ENCODE measurements around the gene SSH2. TPM values are rescaled to one million over a fixed set of nuclear protein-coding genes. Genes with fewer than 3 reads are reported as not detected.

SSH2 gene
- total and polyA plus RNA-seq, 9 of the 15 experiments (the other 6 are each of a cell fraction or from before 2014, with no cell fraction given) = 3.9 to 16.1 (median 10.2) TPM

GRCh38 chr17:29726715-29727252 is 203.2 kb downstream of the SSH2 start (continued):
- no peak for TF ChIP-seq NR2C2 (CRISPR knock-in tag; IDR thresholded peaks at IDR 0.05)
- TF ChIP-seq NR2C2 (tag; IDR thresholded peaks at IDR 0.05) = 0 out of 2 replicates have a peak, but pooled peaks have one; percentile 22
- TF ChIP-seq CTBP1 (IDR thresholded peaks at IDR 0.05; ENCODE audit: borderline replicate concordance) = peak; percentile 48; the same call in 1 of the 2 replicates
- no peak for TF ChIP-seq HMG20B (CRISPR knock-in tag; IDR thresholded peaks at IDR 0.05)
- no peak for TF ChIP-seq PTBP1 (IDR thresholded peaks at IDR 0.05; ENCODE audit: low read depth, low read length)
- no peak for TF ChIP-seq SMARCB1 (IDR thresholded peaks at IDR 0.05; ENCODE audit: insufficient read length, low read depth)
- no peak; the same call in 1 of the 2 replicates for TF ChIP-seq C11orf30 (IDR thresholded peaks at IDR 0.05; ENCODE audit: low read depth)
- no peak for TF ChIP-seq CBX1 (IDR thresholded peaks at IDR 0.05; ENCODE audit: low read depth)
- TF ChIP-seq TAL1 (IDR thresholded peaks at IDR 0.05) = peak; percentile 85
- no peak for TF ChIP-seq TCF7 (IDR thresholded peaks at IDR 0.05; ENCODE audit: borderline replicate concordance)
- TF ChIP-seq GMEB1 (CRISPR knock-in tag; IDR thresholded peaks at IDR 0.05) = no peak
- TF ChIP-seq MLX (CRISPR knock-in tag; conservative IDR thresholded peaks at IDR 0.05) = no peak
- no peak for TF ChIP-seq RB1 (IDR thresholded peaks at IDR 0.05; ENCODE audit: low read depth)
- TF ChIP-seq ZNF583 (CRISPR knock-in tag; IDR thresholded peaks at IDR 0.05) = no peak
- TF ChIP-seq TBP (optimal IDR thresholded peaks at IDR 0.05; ENCODE audit: low read depth, low read length) = peak; percentile 23
- no peak for TF ChIP-seq PHF21A (IDR thresholded peaks at IDR 0.05; ENCODE audit: borderline replicate concordance, low read depth)
- no peak for TF ChIP-seq ZNF347 (CRISPR knock-in tag; IDR thresholded peaks at IDR 0.05; ENCODE audit: low read depth)
- TF ChIP-seq ZNF764 (CRISPR knock-in tag; IDR thresholded peaks at IDR 0.05; ENCODE audit: low read depth) = no peak
- peak; percentile 69 for TF ChIP-seq POLR2H (tag; IDR thresholded peaks at IDR 0.05; ENCODE audit: low read depth)
- no peak for TF ChIP-seq HCFC1 (IDR thresholded peaks at IDR 0.05; ENCODE audit: low read depth, low read length)
- TF ChIP-seq MTA2 (IDR thresholded peaks at IDR 0.05; ENCODE audit: low read depth) = peak; percentile 60; the same call in 1 of the 2 replicates
- TF ChIP-seq JUN (IDR thresholded peaks at IDR 0.05; ENCODE audit: borderline replicate concordance, low read depth, low read length) = 0 out of 2 replicates have a peak, but pooled peaks have one; percentile 34
- no peak for TF ChIP-seq JUN (CRISPR knock-in tag; IDR thresholded peaks at IDR 0.05; ENCODE audit: borderline replicate concordance)
- TF ChIP-seq SIX5 (IDR thresholded peaks at IDR 0.05; ENCODE audit: borderline replicate concordance in 1 of 2, insufficient read depth in 1 of 2, low read depth in 1 of 2, low read length in 2 of 2) = no peak
- TF ChIP-seq, protein P1, sequence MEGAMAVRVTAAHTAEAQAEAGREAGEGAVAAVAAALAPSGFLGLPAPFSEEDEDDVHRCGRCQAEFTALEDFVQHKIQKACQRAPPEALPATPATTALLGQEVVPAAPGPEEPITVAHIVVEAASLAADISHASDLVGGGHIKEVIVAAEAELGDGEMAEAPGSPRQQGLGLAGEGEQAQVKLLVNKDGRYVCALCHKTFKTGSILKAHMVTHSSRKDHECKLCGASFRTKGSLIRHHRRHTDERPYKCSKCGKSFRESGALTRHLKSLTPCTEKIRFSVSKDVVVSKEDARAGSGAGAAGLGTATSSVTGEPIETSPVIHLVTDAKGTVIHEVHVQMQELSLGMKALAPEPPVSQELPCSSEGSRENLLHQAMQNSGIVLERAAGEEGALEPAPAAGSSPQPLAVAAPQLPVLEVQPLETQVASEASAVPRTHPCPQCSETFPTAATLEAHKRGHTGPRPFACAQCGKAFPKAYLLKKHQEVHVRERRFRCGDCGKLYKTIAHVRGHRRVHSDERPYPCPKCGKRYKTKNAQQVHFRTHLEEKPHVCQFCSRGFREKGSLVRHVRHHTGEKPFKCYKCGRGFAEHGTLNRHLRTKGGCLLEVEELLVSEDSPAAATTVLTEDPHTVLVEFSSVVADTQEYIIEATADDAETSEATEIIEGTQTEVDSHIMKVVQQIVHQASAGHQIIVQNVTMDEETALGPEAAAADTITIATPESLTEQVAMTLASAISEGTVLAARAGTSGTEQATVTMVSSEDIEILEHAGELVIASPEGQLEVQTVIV (CRISPR knock-in tag; IDR thresholded peaks at IDR 0.05; ENCODE audit: borderline replicate concordance) = no peak
- no peak for TF ChIP-seq TEAD1 (CRISPR knock-in tag; IDR thresholded peaks at IDR 0.05)
